IMR-90 (cell line): ENCODE results near the gene SMOC1. TPM values are rescaled to one million over a fixed set of nuclear protein-coding genes. Genes with fewer than 3 reads are reported as not detected.

Source experiments
- ATAC-seq: fragments of 200-7000 bp; cut with Tn5 transposase; 2 replicates; pipeline ENCODE4 v1.9.1; 2020; ENCODE audit warnings: low read depth, mild to moderate bottlenecking, moderate library complexity
- BruUV-seq: library from RNA; stranded (reverse); fragments of 400-500 nt; replicated peaks from 2 replicates; lab custom pipeline; 2021; lab: Mats Ljungman, UMichigan
- CTCF ChIA-PET: fragments of 300-600 bp; formaldehyde crosslinking; extraction: SDS; loops from one replicate; lab custom pipeline; 2021; ENCODE audit warnings: antibody characterized with exemption; lab: Yijun Ruan, JAX
- POLR2A ChIA-PET: fragments of 300-600 bp; sonication (Branson Sonifier 250); formaldehyde crosslinking; loops from one replicate; lab custom pipeline; 2022; ENCODE audit warnings: antibody characterized with exemption; ENCODE audit not compliant: unreplicated experiment; lab: Charles Lee
- DNase-seq: peaks from one replicate; pipeline ENCODE4 v3.0.0; 2013
- H2AFZ ChIP-seq: replicated peaks from 2 replicates; pipeline ENCODE3; 2013; ENCODE audit warnings: low read length, mild to moderate bottlenecking; ENCODE audit not compliant: poor library complexity
- H2AK5ac ChIP-seq: 2 replicates; pipeline ENCODE4 v1.6.1; 2013; ENCODE audit warnings: low read depth, low read length, inconsistent platforms
- H2AK9ac ChIP-seq: replicated peaks from 2 replicates; pipeline ENCODE3; 2013; ENCODE audit warnings: mild to moderate bottlenecking, low read depth, low read length, moderate library complexity; ENCODE audit not compliant: poor library complexity
- H2BK120ac ChIP-seq: 2 replicates; pipeline ENCODE4 v1.6.1; 2013; ENCODE audit warnings: low read depth, low read length, inconsistent platforms
- H2BK15ac ChIP-seq: 3 replicates; pipeline ENCODE4 v1.6.1; 2013; ENCODE audit warnings: low read depth, low read length, inconsistent platforms
- H2BK20ac ChIP-seq: 2 replicates; pipeline ENCODE4 v1.6.1; 2013; ENCODE audit warnings: low read depth, mild to moderate bottlenecking, inconsistent platforms, low read length, moderate library complexity
- H2BK5ac ChIP-seq: 2 replicates; pipeline ENCODE4 v1.6.1; 2013; ENCODE audit warnings: mild to moderate bottlenecking, low read depth, low read length, inconsistent platforms; ENCODE audit not compliant: poor library complexity, severe bottlenecking
- H3K14ac ChIP-seq: replicated peaks from 2 replicates; pipeline ENCODE4 v1.6.1; 2013; ENCODE audit warnings: low read depth, low read length, inconsistent platforms
- H3K18ac ChIP-seq: 2 replicates; pipeline ENCODE4 v1.6.1; 2013; ENCODE audit warnings: low read depth, low read length, control low read depth
- H3K23ac ChIP-seq: 2 replicates; pipeline ENCODE4 v1.6.1; 2013; ENCODE audit warnings: low read depth, low read length, inconsistent platforms
- H3K27ac ChIP-seq: 2 replicates; pipeline ENCODE4 v1.5.1; 2013; ENCODE audit warnings: mild to moderate bottlenecking, control low read depth, low read length; ENCODE audit not compliant: insufficient read depth
- H3K27me3 ChIP-seq: 2 replicates; pipeline ENCODE4 v1.6.1; 2013; ENCODE audit warnings: low read length; ENCODE audit not compliant: control insufficient read depth, insufficient read depth
- H3K36me3 ChIP-seq: 2 replicates; pipeline ENCODE4 v1.6.1; 2013; ENCODE audit warnings: low read length, mixed read lengths; ENCODE audit not compliant: control insufficient read depth, insufficient read depth
- H3K4ac ChIP-seq: 2 replicates; pipeline ENCODE4 v1.6.1; 2013; ENCODE audit warnings: low read depth, low read length, inconsistent platforms
- H3K4me1 ChIP-seq: 2 replicates; pipeline ENCODE4 v1.6.1; 2013; ENCODE audit warnings: low read length, mixed read lengths; ENCODE audit not compliant: control insufficient read depth, insufficient read depth
- H3K4me2 ChIP-seq: 2 replicates; pipeline ENCODE4 v1.6.1; 2013; ENCODE audit warnings: low read depth, mild to moderate bottlenecking, control low read depth, low read length, moderate library complexity
- H3K4me3 ChIP-seq: 2 replicates; pipeline ENCODE4 v1.5.1; 2013; ENCODE audit warnings: low read depth, mild to moderate bottlenecking, control low read depth, low read length, moderate library complexity; ENCODE audit not compliant: insufficient read depth
- H3K56ac ChIP-seq: 2 replicates; pipeline ENCODE4 v1.6.1; 2013; ENCODE audit warnings: low read length, inconsistent platforms; ENCODE audit not compliant: insufficient read depth; ENCODE audit errors: extremely low read depth
- H3K79me1 ChIP-seq, 2 experiments: 2 replicates each; pipeline ENCODE4 v1.6.1; 2013; ENCODE audit warnings: low read length in 2 of 2, inconsistent platforms in 1 of 2, low read depth in 1 of 2
- H3K9ac ChIP-seq: 2 replicates; pipeline ENCODE4 v1.6.1; 2013; ENCODE audit warnings: low read depth, low read length, control low read depth
- H3K9me1 ChIP-seq: 2 replicates; pipeline ENCODE4 v1.6.1; 2013; ENCODE audit warnings: low read length, inconsistent platforms; ENCODE audit not compliant: insufficient read depth
- H3K9me3 ChIP-seq: 2 replicates; pipeline ENCODE4 v1.6.1; 2013; ENCODE audit warnings: low read length; ENCODE audit not compliant: control insufficient read depth, insufficient read depth
- H4K20me1 ChIP-seq: 2 replicates; pipeline ENCODE4 v1.6.1; 2013; ENCODE audit warnings: low read length, inconsistent platforms; ENCODE audit not compliant: insufficient read depth
- H4K5ac ChIP-seq: 2 replicates; pipeline ENCODE4 v1.6.1; 2013; ENCODE audit warnings: mild to moderate bottlenecking, low read depth, low read length, control low read depth
- H4K8ac ChIP-seq, 2 experiments: 2 replicates each; pipeline ENCODE4 v1.6.1; 2013; ENCODE audit warnings: low read depth in 2 of 2, low read length in 2 of 2, control low read depth in 1 of 2, inconsistent platforms in 1 of 2
- H4K91ac ChIP-seq: 2 replicates; pipeline ENCODE4 v1.6.1; 2013; ENCODE audit warnings: low read depth, low read length, inconsistent platforms; ENCODE audit not compliant: insufficient read depth
- BHLHE40 ChIP-seq: fragments of 150-350 bp; IDR thresholded peaks from 2 replicates; pipeline ENCODE4 v1.6.1; 2016; ENCODE audit warnings: mild to moderate bottlenecking, low read depth, low read length
- CEBPB ChIP-seq: IDR thresholded peaks from 2 replicates; pipeline ENCODE4 v1.6.1; 2012; ENCODE audit warnings: low read depth, low read length, improper control_type of control experiment
- CHD1 ChIP-seq: IDR thresholded peaks from 2 replicates; pipeline ENCODE4 v1.6.1; 2012; ENCODE audit warnings: low read depth, low read length, improper control_type of control experiment
- FOS ChIP-seq: fragments of 150-350 bp; IDR thresholded peaks from 2 replicates; pipeline ENCODE4 v1.6.1; 2016; ENCODE audit warnings: low read depth, low read length
- MAFK ChIP-seq: IDR thresholded peaks from 2 replicates; pipeline ENCODE4 v1.6.1; 2012; ENCODE audit warnings: low read depth, low read length, improper control_type of control experiment
- MXI1 ChIP-seq: IDR thresholded peaks from 2 replicates; pipeline ENCODE4 v1.6.1; 2012; ENCODE audit warnings: low read depth, mild to moderate bottlenecking, low read length, moderate library complexity, borderline replicate concordance
- POLR2A ChIP-seq: IDR thresholded peaks from 2 replicates; pipeline ENCODE4 v1.6.1; 2012; ENCODE audit warnings: mild to moderate bottlenecking, low read depth, low read length
- RAD21 ChIP-seq: IDR thresholded peaks from 2 replicates; pipeline ENCODE4 v1.6.1; 2012; ENCODE audit warnings: low read length, improper control_type of control experiment
- RCOR1 ChIP-seq: IDR thresholded peaks from 2 replicates; pipeline ENCODE4 v1.6.1; 2012; ENCODE audit warnings: mild to moderate bottlenecking, low read length, improper control_type of control experiment; ENCODE audit not compliant: insufficient replicate concordance
- RFX5 ChIP-seq: IDR thresholded peaks from 2 replicates; pipeline ENCODE4 v1.8.0; 2012; ENCODE audit warnings: low read depth, mild to moderate bottlenecking, low read length, moderate library complexity
- WGBS, 2 experiments: methylation state at CpG; one replicate each; pipeline versions ENCODE4 v1.1.5 to v1.1.7; 2013; ENCODE audit warnings: missing lambda C conversion rate in 2 of 2; ENCODE audit not compliant: insufficient read length in 1 of 2; ENCODE audit errors: extremely low coverage in 2 of 2; 5-methylcytosine and 5-hydroxymethylcytosine counted together
- dilution Hi-C: fragments of 300-500 bp; cut with HindIII; formaldehyde crosslinking; loops from one replicate; pipeline ENCODE4 v1.14.3; 2018; ENCODE audit warnings: low sequenced_read_pairs; ENCODE audit not compliant: unreplicated experiment
- in situ Hi-C: fragments of 300-500 bp; cut with MboI; formaldehyde crosslinking; loops from 3 replicates; pipeline ENCODE4 v1.14.3; 2019; ENCODE audit warnings: low sequenced_read_pairs, inconsistent platforms, mixed read lengths
- intact Hi-C: fragments of 100-400 bp; cut with micrococcal nuclease; formaldehyde crosslinking; loops from 2 replicates; pipeline ENCODE4 v1.10.0; 2022
- polyA plus RNA-seq, 3 experiments: library from polyadenylated mRNA; depleted of rRNA; stranded (reverse); fragments of >200 nt; gene quantifications; 2 replicates each; pipeline ENCODE4 v1.2.3, GENCODE V29; 2012; ENCODE audit warnings: low replicate concordance in 1 of 3
- total RNA-seq: library from RNA; depleted of rRNA; stranded (reverse); fragments of >200 nt; gene quantifications from 2 replicates; pipeline ENCODE4 v1.2.3, GENCODE V29; 2012
- TF ChIP-seq, protein P1 (sequence below): conservative IDR thresholded peaks from 2 replicates; pipeline ENCODE4 v1.5.1; 2012; ENCODE audit warnings: mild to moderate bottlenecking, low read depth, low read length, improper control_type of control experiment
- TF ChIP-seq, protein P2 (sequence below): fragments of 150-350 bp; IDR thresholded peaks from 2 replicates; pipeline ENCODE4 v1.6.1; 2016; ENCODE audit warnings: low read depth, mild to moderate bottlenecking, low read length, moderate library complexity, borderline replicate concordance
- TF ChIP-seq, protein P3 (sequence below): fragments of 150-350 bp; IDR thresholded peaks from 2 replicates; pipeline ENCODE4 v1.6.1; 2017; ENCODE audit warnings: mild to moderate bottlenecking, antibody characterized with exemption, low read length, low read depth

Gene SMOC1
- total and polyA plus RNA-seq, 2 of the 4 experiments (the other 2 are of a cell fraction) = 0.90 to 4.1 TPM

DNA sequence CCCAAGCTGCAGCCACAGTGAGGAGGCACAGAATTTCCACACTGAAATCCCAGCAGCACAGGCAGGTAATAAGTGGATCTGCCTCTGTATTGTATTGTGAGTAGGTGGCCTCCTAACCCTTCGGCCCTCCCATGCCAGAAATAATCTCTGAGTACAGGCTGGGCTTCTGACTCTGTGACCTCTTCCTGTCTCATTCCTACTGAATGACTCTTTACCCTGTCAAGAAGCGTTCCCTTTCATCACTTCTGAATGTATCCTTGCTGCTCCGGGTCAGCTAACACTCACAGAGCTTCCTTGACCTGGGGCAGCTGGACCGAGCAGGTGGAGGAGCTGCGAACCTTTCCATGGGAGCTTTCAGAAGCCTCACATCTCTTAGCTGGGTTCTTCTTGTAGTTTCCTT lies 190.0 kb downstream of the SMOC1 start:
- Histone ChIP-seq H4K8ac (no peak overlapping the region), H3K4me3 (no peak overlapping the region), H3K27ac (no peak overlapping the region), H3K9me3 (no peaks in the 10 kb centered on the region), H3K9me1 (no peaks in the 10 kb centered on the region), H2AFZ (no peak overlapping the region), H3K18ac (no peak overlapping the region), H3K4me2 (no peak overlapping the region), H3K56ac (no peak overlapping the region), H3K4me1 (no peaks in the 10 kb centered on the region), H3K36me3 (no peaks in the 10 kb centered on the region), H2AK5ac (no peak overlapping the region), H3K23ac (no peak overlapping the region), H4K5ac (no peak overlapping the region), H2BK15ac (no peak overlapping the region), H2BK120ac (no peak overlapping the region), H2BK5ac (no peak overlapping the region), H3K4ac (no peak overlapping the region), H4K20me1 (no peaks in the 10 kb centered on the region), H3K9ac (no peak overlapping the region), H3K79me1 (no peaks in the 10 kb centered on the region), H2AK9ac (no peak overlapping the region), H3K14ac (no peak overlapping the region), H2BK20ac (no peak overlapping the region), H4K91ac (no peak overlapping the region), H3K27me3 (peaks cover 19% of the 10 kb centered on the region)
- ATAC-seq (no peak), DNase-seq (no peak)
- in situ Hi-C loops = no loop called here
- no peak for TF ChIP-seq CHD1
- TF ChIP-seq MAFK = no peak
- TF ChIP-seq, protein P1, sequence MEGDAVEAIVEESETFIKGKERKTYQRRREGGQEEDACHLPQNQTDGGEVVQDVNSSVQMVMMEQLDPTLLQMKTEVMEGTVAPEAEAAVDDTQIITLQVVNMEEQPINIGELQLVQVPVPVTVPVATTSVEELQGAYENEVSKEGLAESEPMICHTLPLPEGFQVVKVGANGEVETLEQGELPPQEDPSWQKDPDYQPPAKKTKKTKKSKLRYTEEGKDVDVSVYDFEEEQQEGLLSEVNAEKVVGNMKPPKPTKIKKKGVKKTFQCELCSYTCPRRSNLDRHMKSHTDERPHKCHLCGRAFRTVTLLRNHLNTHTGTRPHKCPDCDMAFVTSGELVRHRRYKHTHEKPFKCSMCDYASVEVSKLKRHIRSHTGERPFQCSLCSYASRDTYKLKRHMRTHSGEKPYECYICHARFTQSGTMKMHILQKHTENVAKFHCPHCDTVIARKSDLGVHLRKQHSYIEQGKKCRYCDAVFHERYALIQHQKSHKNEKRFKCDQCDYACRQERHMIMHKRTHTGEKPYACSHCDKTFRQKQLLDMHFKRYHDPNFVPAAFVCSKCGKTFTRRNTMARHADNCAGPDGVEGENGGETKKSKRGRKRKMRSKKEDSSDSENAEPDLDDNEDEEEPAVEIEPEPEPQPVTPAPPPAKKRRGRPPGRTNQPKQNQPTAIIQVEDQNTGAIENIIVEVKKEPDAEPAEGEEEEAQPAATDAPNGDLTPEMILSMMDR = no peak
- no peak for TF ChIP-seq RCOR1
- TF ChIP-seq POLR2A = no peak
- no peak for TF ChIP-seq MXI1
- TF ChIP-seq, protein P2, sequence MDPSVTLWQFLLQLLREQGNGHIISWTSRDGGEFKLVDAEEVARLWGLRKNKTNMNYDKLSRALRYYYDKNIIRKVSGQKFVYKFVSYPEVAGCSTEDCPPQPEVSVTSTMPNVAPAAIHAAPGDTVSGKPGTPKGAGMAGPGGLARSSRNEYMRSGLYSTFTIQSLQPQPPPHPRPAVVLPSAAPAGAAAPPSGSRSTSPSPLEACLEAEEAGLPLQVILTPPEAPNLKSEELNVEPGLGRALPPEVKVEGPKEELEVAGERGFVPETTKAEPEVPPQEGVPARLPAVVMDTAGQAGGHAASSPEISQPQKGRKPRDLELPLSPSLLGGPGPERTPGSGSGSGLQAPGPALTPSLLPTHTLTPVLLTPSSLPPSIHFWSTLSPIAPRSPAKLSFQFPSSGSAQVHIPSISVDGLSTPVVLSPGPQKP = no peak
- no peak for TF ChIP-seq FOS
- TF ChIP-seq BHLHE40 = no peak
- no peak for TF ChIP-seq RAD21
- no peak for TF ChIP-seq RFX5
- TF ChIP-seq, protein P3, sequence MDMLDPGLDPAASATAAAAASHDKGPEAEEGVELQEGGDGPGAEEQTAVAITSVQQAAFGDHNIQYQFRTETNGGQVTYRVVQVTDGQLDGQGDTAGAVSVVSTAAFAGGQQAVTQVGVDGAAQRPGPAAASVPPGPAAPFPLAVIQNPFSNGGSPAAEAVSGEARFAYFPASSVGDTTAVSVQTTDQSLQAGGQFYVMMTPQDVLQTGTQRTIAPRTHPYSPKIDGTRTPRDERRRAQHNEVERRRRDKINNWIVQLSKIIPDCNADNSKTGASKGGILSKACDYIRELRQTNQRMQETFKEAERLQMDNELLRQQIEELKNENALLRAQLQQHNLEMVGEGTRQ = no peak
- no peak for TF ChIP-seq CEBPB
- intact Hi-C loops = loop anchor here (1.0 kb wide), 1 partner anchor 250 kb away; no protein-coding TSS in a partner anchor
- no TSS peak for BruUV-seq
- CTCF ChIA-PET = no interaction called here
- POLR2A ChIA-PET = no interaction called here
- WGBS, 2 experiments = 37% methylated on average over 2 of the region's 5 CpGs; no CpG with 5 or more reads in 1 of the 2 experiments
- dilution Hi-C loops = no loop called here
